ENCODE results near the gene SRSF9. TPM values are rescaled to one million over a fixed set of nuclear protein-coding genes. Genes with fewer than 3 reads are reported as not detected.

Gene SRSF9
- polyA plus RNA-seq, 3 donors: 127 to 218 (median 200) TPM

GRCh38 chr12:120500581-120500980 lies 31.0 kb upstream of the SRSF9 start:
- H3K27ac ChIP-seq (ENCODE audit: low read depth in 1 of 2, low read length in 2 of 2): no peak overlapping the region
- no CpG with 5 or more reads among the region's 1 CpG for WGBS (ENCODE audit: insufficient coverage)
- H3K9me3 Mint-ChIP-seq: no peaks in the 10 kb centered on the region
- no peaks in the 10 kb centered on the region for H3K9me3 ChIP-seq (replicated peaks in 1 of 2; ENCODE audit: control insufficient read depth in 1 of 2, insufficient read depth in 1 of 2, low read length in 2 of 2)
- H3K9ac ChIP-seq (ENCODE audit: insufficient read depth, low read length, poor library complexity, severe bottlenecking): no peak overlapping the region
- peaks cover 43 to 62% of the 10 kb centered on the region in 2 donors for H3K36me3 ChIP-seq (replicated peaks in 1 of 2; ENCODE audit: control insufficient read depth in 1 of 2, insufficient read depth in 2 of 2, low read length in 2 of 2)
- TF ChIP-seq CTCF (IDR thresholded peaks at IDR 0.05): no peak
- H3K4me1 Mint-ChIP-seq: peaks cover 18% of the 10 kb centered on the region
- intact Hi-C loops (cut with micrococcal nuclease): no loop called here
- no peak overlapping the region for H2AFZ ChIP-seq (ENCODE audit: insufficient read depth, low read depth, low read length, poor library complexity, severe bottlenecking)
- H4K20me1 ChIP-seq (ENCODE audit: insufficient read depth, low read length): peaks cover 30% of the 10 kb centered on the region
- H3K4me3 Mint-ChIP-seq: no peak overlapping the region
- DNase-seq: no peak
- no peak overlapping the region for H3K4me3 ChIP-seq (replicated peaks in 1 of 3; ENCODE audit: low read depth in 2 of 3, low read length in 3 of 3)
- peaks cover 34 to 69% of the 10 kb centered on the region in 2 donors for H3K36me3 Mint-ChIP-seq
- no peak overlapping the region for H3K4me2 ChIP-seq (replicated peaks; ENCODE audit: extremely low read depth, low read length, poor library complexity, severe bottlenecking)
- H3K27ac Mint-ChIP-seq: peak overlapping the region in 3 of 7 donors; percentile 22 to 62 (median 32)
- peaks cover 13 to 15% of the 10 kb centered on the region in 2 donors for H3K4me1 ChIP-seq (ENCODE audit: control insufficient read depth in 1 of 2, insufficient read depth in 2 of 2, low read length in 2 of 2)
- peaks cover 30% of the 10 kb centered on the region for H3K79me2 ChIP-seq (ENCODE audit: insufficient read depth, low read length)
- peaks cover 0 to 2% (median 0%) of the 10 kb centered on the region in 3 donors for H3K27me3 Mint-ChIP-seq (ENCODE audit: low read depth in 3 of 3)
- H3K27me3 ChIP-seq (ENCODE audit: control insufficient read depth in 2 of 2, insufficient read depth in 2 of 2, low read length in 2 of 2): no peaks in the 10 kb centered on the region

- no peak overlapping the region for H3K9ac ChIP-seq (ENCODE audit: insufficient read depth, low read length, poor library complexity, severe bottlenecking)
- H3K79me2 ChIP-seq (ENCODE audit: insufficient read depth, low read length): peaks cover 30% of the 10 kb centered on the region
- Mint-ChIP-seq H3K27ac (no peak overlapping the region), H3K9me3 (no peaks in the 10 kb centered on the region), H3K27me3 (ENCODE audit: low read depth in 3 of 3) (peaks cover 0 to 2% (median 0%) of the 10 kb centered on the region in 3 donors), H3K4me1 (peaks cover 24% of the 10 kb centered on the region), H3K4me3 (no peak overlapping the region), H3K36me3 (peaks cover 28 to 57% of the 10 kb centered on the region in 2 donors)
- no peak for DNase-seq
- no peaks in the 10 kb centered on the region for H3K27me3 ChIP-seq (ENCODE audit: control insufficient read depth in 2 of 2, insufficient read depth in 2 of 2, low read length in 2 of 2)
- peaks cover 30% of the 10 kb centered on the region for H4K20me1 ChIP-seq (ENCODE audit: insufficient read depth, low read length)
- H3K4me1 ChIP-seq (ENCODE audit: control insufficient read depth in 1 of 2, insufficient read depth in 2 of 2, low read length in 2 of 2): peaks cover 17 to 21% of the 10 kb centered on the region in 2 donors
- TF ChIP-seq CTCF (IDR thresholded peaks at IDR 0.05): no peak
- peak overlapping the region in 1 of 2 donors; percentile 36 for H3K27ac ChIP-seq (ENCODE audit: low read depth in 1 of 2, low read length in 2 of 2)
- H3K4me2 ChIP-seq (replicated peaks; ENCODE audit: extremely low read depth, low read length, poor library complexity, severe bottlenecking): no peak overlapping the region
- no CpG with 5 or more reads among the region's 3 CpGs for WGBS (ENCODE audit: insufficient coverage)
- H3K36me3 ChIP-seq (replicated peaks in 1 of 2; ENCODE audit: control insufficient read depth in 1 of 2, insufficient read depth in 2 of 2, low read length in 2 of 2): peaks cover 35 to 51% of the 10 kb centered on the region in 2 donors
- no peaks in the 10 kb centered on the region for H3K9me3 ChIP-seq (replicated peaks in 1 of 2; ENCODE audit: control insufficient read depth in 1 of 2, insufficient read depth in 1 of 2, low read length in 2 of 2)
- H2AFZ ChIP-seq (ENCODE audit: insufficient read depth, low read depth, low read length, poor library complexity, severe bottlenecking): no peak overlapping the region
- no peak overlapping the region for H3K4me3 ChIP-seq (replicated peaks in 1 of 3; ENCODE audit: low read depth in 2 of 3, low read length in 3 of 3)
- intact Hi-C loops (cut with micrococcal nuclease): loop anchor here (5.0 kb wide), 2 partner anchors 33 to 38 kb away; partner anchors contain the start of gene RNF10 (in 1 of the 2)
Measured at GRCh38 chr12:120498870-120499515, 29.4 kb upstream of the SRSF9 start.

All from CD14-positive monocyte (primary cell).